ENCODE data around the gene DAGLA. TPM values are rescaled to one million over a fixed set of nuclear protein-coding genes. Genes with fewer than 3 reads are reported as not detected.

DAGLA gene
- total RNA-seq, 1 donor from 2014 or later: 4.8 TPM

- no peak for DNase-seq (ENCODE audit: low spot score)
- Mint-ChIP-seq H3K27me3 (ENCODE audit: low read depth) (no peaks in the 10 kb centered on the region), H3K27ac (ENCODE audit: unreplicated experiment) (no peak overlapping the region), H3K4me1 (ENCODE audit: low read depth) (peaks cover 19% of the 10 kb centered on the region), H3K36me3 (ENCODE audit: low read depth) (peaks cover 9% of the 10 kb centered on the region), H3K4me3 (ENCODE audit: unreplicated experiment) (no peak overlapping the region), H3K9me3 (ENCODE audit: low read depth) (no peaks in the 10 kb centered on the region)
- no peak for TF ChIP-seq CTCF (IDR thresholded peaks at IDR 0.05)
Observed at GRCh38 chr11:61726775-61727174, 46.6 kb downstream of the DAGLA start.

GRCh38 chr11:61727401-61727811 lies 47.2 kb downstream of the DAGLA start:
- Mint-ChIP-seq H3K27ac (ENCODE audit: unreplicated experiment) (no peak overlapping the region), H3K4me3 (ENCODE audit: unreplicated experiment) (no peak overlapping the region), H3K9me3 (ENCODE audit: low read depth) (no peaks in the 10 kb centered on the region), H3K4me1 (ENCODE audit: low read depth) (peaks cover 19% of the 10 kb centered on the region), H3K36me3 (ENCODE audit: low read depth) (peaks cover 9% of the 10 kb centered on the region), H3K27me3 (ENCODE audit: low read depth) (no peaks in the 10 kb centered on the region)
- no peak for DNase-seq (ENCODE audit: low spot score)
- no peak for TF ChIP-seq CTCF (IDR thresholded peaks at IDR 0.05)

GRCh38 chr11:61728066-61728939 lies 48.1 kb downstream of the DAGLA start:
- no peak overlapping the region for H3K4me3 Mint-ChIP-seq (ENCODE audit: unreplicated experiment)

GRCh38 chr11:61728940-61729219 lies 48.7 kb downstream of the DAGLA start:
- no peak for TF ChIP-seq CTCF (IDR thresholded peaks at IDR 0.05)
- H3K36me3 Mint-ChIP-seq (ENCODE audit: low read depth): peaks cover 9% of the 10 kb centered on the region
- H3K9me3 Mint-ChIP-seq (ENCODE audit: low read depth): no peaks in the 10 kb centered on the region
- H3K27ac Mint-ChIP-seq (ENCODE audit: unreplicated experiment): peak overlapping the region; percentile 63
- H3K4me1 Mint-ChIP-seq (ENCODE audit: low read depth): peaks cover 24% of the 10 kb centered on the region
- H3K27me3 Mint-ChIP-seq (ENCODE audit: low read depth): no peaks in the 10 kb centered on the region
- H3K4me3 Mint-ChIP-seq (ENCODE audit: unreplicated experiment): no peak overlapping the region
- no peak for DNase-seq (ENCODE audit: low spot score)

More at GRCh38 chr11:61728066-61728939, 48.1 kb downstream of the DAGLA start:
- Mint-ChIP-seq H3K27ac (ENCODE audit: unreplicated experiment) (no peak overlapping the region), H3K9me3 (ENCODE audit: low read depth) (no peaks in the 10 kb centered on the region), H3K36me3 (ENCODE audit: low read depth) (peaks cover 9% of the 10 kb centered on the region), H3K4me1 (ENCODE audit: low read depth) (peaks cover 21% of the 10 kb centered on the region), H3K27me3 (ENCODE audit: low read depth) (no peaks in the 10 kb centered on the region)
- no peak for DNase-seq (ENCODE audit: low spot score)
- TF ChIP-seq CTCF (IDR thresholded peaks at IDR 0.05): no peak

GRCh38 chr11:61730240-61730994 lies 50.2 kb downstream of the DAGLA start:
- Mint-ChIP-seq H3K9me3 (ENCODE audit: low read depth) (no peaks in the 10 kb centered on the region), H3K4me1 (ENCODE audit: low read depth) (peaks cover 24% of the 10 kb centered on the region), H3K36me3 (ENCODE audit: low read depth) (peaks cover 8% of the 10 kb centered on the region), H3K4me3 (ENCODE audit: unreplicated experiment) (no peak overlapping the region), H3K27me3 (ENCODE audit: low read depth) (no peaks in the 10 kb centered on the region), H3K27ac (ENCODE audit: unreplicated experiment) (no peak overlapping the region)
- no peak for TF ChIP-seq CTCF (IDR thresholded peaks at IDR 0.05)
- DNase-seq (ENCODE audit: low spot score): no peak
